Measurements from ENCODE around the gene TPSG1. TPM values are rescaled to one million over a fixed set of nuclear protein-coding genes. Genes with fewer than 3 reads are reported as not detected.
"Not testable (repeated sequence)": the region's sequence is repeated elsewhere in the genome, so short reads cannot be mapped to it uniquely, and the experiment has no call there.

Gene TPSG1
- not detected in 2 replicates for total RNA-seq

- no peak for DNase-seq (ENCODE audit: low read depth in 2 of 2)
Observed at GRCh38 chr16:1225051-1225451, at the start of gene TPSG1. TSS of gene TPSG1 (minus strand) at chr16:1225268. CDS start at chr16:1225252, 16 bp downstream.

- no peak for DNase-seq (ENCODE audit: low read depth in 2 of 2)
Observed at GRCh38 chr16:1274767-1275166, 49.7 kb upstream of the TPSG1 start.

DNA sequence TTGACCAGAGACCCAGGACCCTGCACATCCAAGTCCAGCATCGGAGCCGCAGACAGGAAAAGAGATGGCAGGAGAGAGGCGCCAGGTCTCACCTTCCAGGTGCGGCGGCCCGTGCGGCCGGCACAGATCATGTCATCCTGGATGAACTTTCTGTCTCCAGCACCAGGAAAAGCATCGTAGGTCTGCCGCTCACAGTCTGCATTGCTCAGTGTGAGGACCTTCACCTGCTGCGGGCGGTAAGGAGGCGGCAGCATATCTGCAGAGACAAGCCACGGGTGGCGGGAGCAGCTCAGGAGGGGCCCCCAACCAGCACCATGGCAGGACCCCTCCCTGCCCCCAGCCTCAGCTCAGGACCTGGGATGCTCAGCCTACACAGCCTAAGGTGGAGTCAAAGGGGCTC is 48.7 kb upstream of the TPSG1 start:
- no peak for DNase-seq (ENCODE audit: low read depth in 2 of 2)

DNA sequence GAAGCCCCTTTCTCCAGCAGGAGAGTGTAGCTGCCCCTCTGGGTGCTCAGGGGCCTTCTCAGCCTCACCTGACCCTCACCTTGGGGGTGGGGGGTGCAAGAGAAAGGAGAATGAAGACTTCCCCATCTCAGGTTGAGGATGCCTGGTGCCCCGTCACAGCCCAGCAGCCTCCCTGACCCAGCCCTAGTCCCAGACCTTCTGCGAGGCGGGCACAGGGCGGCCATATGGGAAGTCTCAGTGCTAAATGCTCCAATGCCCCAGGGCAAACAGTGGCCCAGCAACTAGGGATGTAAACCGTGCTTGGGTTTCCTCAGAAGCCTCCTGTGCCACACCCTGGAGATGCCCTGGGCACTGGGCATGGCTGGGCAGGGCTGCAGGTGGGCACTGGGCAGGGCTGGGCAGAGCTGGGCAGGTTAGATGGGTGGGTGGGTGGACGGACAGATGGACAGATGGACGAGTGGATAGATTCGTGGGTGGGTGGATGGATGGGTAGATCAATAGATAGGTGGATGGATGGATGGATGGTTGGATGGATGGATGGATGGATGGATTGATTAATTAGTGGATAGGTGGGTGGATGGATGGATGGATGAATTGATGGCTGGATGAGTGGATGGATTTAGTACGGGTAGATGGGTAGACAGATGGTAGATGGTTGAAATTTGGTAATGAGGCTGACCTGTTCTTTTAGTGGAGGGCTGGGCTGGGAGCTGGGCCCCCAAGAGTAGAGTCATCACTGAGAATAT is 47.6 kb upstream of the TPSG1 start:
- no peak for DNase-seq (ENCODE audit: low read depth in 2 of 2)

GRCh38 chr16:1271724-1272413 is 46.8 kb upstream of the TPSG1 start:
- DNase-seq (ENCODE audit: low read depth in 2 of 2) = peak in 1 of 2 donors; percentile 64

GRCh38 chr16:1271380-1271723 is 46.3 kb upstream of the TPSG1 start:
- DNase-seq (ENCODE audit: low read depth in 2 of 2) = no peak

- not testable (repeated sequence) for DNase-seq (ENCODE audit: low read depth in 2 of 2)
Observed at GRCh38 chr16:1269418-1269817, 44.4 kb upstream of the TPSG1 start.

- no peak for DNase-seq (ENCODE audit: low read depth in 2 of 2)
Observed at GRCh38 chr16:1265826-1266225, 40.8 kb upstream of the TPSG1 start.

GRCh38 chr16:1265090-1265630 is 40.1 kb upstream of the TPSG1 start:
- DNase-seq (ENCODE audit: low read depth in 2 of 2) = no peak

GRCh38 chr16:1264345-1265089 is 39.4 kb upstream of the TPSG1 start:
- no peak for DNase-seq (ENCODE audit: low read depth in 2 of 2)

DNA sequence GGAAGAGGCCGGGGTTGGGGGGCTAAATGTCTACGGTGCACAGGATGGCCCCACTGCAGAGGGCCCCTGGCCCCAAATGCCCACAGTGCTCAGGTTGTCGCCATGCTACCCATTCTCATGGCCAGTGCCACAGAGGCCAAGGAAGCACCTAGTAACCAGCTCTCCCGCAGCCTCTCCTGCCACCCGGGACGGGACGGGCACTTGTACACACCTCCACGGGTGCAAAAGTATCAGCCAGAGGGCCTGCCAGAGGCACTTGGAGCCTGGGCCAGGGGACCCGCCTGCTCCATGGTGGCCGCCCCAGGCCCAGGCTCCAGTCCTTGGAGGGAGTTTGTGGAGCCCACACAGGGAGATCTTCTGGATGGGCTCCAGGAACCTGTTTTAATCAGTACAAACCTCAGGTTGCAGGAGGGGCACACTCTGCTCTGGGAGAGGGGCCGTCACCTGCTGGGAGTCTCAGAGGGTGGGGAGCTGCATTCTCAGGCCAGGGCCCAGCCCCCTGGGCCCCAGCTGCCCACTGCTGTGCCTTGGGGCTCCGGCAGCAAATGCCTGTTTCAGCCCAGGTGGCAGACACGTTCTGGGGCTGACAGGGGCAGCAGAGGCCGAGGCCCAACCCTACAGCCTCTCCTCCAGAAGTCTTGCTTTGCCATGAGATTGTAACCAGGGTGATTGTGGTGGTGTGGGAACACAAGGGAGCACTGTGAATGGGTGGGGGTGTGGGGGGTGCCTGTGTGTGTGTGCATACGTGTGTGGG is 38.7 kb upstream of the TPSG1 start:
- DNase-seq (ENCODE audit: low read depth in 2 of 2) = no peak

DNA sequence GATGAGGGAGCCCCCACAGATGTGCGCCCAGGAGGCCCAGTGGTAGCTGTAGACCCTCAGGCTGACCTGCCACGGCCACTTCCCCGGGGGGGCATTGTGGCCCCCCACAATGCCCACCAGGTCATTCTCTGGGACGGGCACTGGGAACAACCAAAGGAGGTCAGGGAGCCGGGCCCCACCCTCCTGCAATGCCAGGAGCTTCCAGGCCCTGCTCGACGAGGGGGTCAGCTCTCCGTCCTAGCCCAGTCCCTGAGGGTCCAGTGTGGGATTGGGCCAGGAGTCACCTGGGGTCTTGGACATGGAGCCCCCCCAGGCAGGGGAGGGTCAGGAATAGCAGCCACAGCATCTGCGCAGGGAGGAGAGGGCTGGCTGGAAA is 37.8 kb upstream of the TPSG1 start:
- DNase-seq (ENCODE audit: low read depth in 2 of 2) = no peak

DNA sequence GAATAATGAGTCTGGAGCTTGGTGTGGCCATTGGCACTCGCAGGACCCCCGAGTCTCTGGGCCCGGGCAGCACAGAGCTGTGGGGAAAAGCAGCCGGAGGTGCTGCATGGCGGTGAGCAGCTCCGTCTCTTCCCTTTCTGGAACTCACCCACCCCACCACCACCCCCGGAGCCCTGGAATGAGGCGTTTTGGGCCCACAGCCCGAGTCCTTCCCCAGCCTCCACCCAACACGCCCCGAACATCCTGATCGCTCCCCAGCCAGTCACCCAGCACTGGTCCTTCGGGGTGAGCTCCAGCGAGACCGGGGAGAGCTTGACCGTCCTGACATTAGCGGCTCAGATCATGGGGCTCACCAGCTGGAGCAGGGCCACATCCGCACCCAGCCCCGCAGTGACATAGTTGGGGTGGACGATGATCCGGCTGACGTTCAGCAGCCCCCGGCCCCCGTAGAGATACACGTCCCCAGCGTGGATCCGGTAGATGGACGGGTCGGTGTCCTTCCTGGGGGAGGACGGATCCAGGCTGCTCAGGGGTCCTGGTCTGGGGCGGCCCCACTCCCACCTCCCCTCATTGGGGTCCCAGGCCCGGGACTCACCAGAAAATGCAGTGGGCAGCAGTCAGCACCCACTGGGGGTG is 37.3 kb upstream of the TPSG1 start:
- DNase-seq (ENCODE audit: low read depth in 2 of 2) = no peak

- DNase-seq (ENCODE audit: low read depth in 2 of 2) = no peak
Observed at GRCh38 chr16:1261131-1261892, 36.2 kb upstream of the TPSG1 start.

DNA sequence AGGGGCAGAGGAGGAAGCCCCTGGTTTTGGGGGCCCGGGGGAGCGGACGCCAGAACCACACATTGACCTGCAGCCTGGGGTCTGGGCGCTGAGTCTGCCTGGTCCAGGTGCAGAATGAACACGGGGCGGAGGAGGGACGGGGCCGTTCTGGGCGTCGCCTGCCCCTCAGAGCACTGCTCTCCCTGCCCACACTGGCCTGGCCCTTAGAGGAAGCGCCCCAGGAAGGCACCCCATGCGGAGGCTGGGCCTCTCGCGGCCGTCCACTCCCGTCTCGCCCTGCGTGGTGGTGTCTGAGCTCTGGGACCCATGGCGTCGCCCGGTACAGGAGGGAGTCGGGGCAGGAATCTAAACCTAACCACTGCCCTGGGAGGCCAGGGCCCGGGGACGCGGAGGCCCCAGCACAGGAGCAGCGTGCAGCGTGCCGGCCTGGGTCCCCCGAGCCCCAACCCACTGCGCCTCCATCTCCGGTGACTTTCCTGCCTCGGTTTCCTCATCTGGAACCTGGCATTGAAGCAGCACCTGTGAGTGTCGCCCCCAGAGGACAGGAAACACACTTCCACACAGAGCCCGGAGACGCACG is 35.1 kb upstream of the TPSG1 start:
- no peak for DNase-seq (ENCODE audit: low read depth in 2 of 2)

DNA sequence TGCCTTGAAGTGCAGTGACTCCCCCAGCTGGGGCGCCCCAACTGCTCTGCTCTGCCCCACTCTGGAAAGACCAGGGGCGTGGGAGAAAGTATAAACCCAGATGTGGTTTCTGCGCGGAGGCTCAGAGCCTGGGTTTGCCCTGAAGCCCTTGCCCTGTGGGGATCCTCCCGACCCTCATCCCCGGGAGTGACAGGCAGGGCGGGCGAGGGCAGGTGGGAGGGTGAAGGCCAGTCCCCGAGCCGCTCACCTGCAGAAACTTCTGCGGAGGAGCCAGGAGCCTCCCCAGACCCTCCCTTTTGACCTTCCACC is 34.6 kb upstream of the TPSG1 start:
- no peak for DNase-seq (ENCODE audit: low read depth in 2 of 2)

DNA sequence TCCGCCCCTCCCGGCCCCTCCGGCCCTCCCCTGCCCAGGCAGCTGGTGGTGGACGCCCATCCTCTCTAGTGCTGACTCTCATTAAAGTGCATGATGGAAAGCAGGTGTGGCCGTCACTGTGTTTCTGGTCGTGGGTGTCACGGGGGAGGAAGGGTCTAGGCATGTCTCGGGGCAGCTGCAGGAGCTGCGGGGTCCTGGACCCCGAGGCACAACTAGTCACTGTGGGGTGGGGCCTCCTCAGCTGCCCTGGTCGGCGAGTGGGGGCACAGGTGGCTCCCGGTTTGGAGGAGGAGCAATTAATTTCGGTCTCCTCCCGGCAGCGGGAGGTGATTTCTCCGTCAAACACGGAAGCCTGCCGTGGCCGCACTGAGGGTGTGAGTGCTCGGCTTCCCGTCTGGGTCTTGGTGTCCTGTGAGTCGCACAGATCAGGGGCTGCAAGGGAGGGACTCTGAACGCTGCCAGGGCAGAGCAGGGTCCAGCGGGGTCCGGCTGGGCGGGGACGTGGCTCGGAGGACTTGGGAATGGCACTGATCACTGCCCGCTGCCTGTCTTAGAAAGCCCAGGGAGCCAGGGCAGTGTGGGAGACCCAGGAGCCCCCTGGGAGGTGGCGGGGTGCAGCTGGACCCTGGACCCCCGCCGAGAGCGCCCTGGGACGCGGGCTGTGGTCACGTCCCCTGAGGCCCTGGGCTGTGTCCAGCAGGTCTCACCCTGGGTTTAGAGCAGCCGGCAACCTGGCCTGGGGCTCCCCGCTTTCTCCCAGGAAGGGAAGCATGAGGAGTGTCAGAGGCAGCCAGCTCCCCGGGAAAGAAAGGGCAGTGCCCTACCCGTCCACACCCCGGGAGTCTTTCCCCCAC is 34.1 kb upstream of the TPSG1 start:
- DNase-seq (ENCODE audit: low read depth in 2 of 2) = no peak

- no peak for DNase-seq (ENCODE audit: low read depth in 2 of 2)
Observed at GRCh38 chr16:1258225-1258600, 33.1 kb upstream of the TPSG1 start.

- no peak for DNase-seq (ENCODE audit: low read depth in 2 of 2)
Observed at GRCh38 chr16:1257561-1258224, 32.6 kb upstream of the TPSG1 start.

Data from lung microvascular endothelial cell (primary cell).